IMR-90 (cell line): ENCODE measurements around the gene ABHD3. TPM values are rescaled to one million over a fixed set of nuclear protein-coding genes. Genes with fewer than 3 reads are reported as not detected.

Experiments used
- ATAC-seq: fragments of 200-7000 bp; cut with Tn5 transposase; 2 replicates; pipeline ENCODE4 v1.9.1; 2020; ENCODE audit warnings: low read depth, mild to moderate bottlenecking, moderate library complexity
- BruUV-seq: library from RNA; stranded (reverse); fragments of 400-500 nt; replicated peaks from 2 replicates; lab custom pipeline; 2021; lab: Mats Ljungman, UMichigan
- CTCF ChIA-PET: fragments of 300-600 bp; formaldehyde crosslinking; extraction: SDS; loops from one replicate; lab custom pipeline; 2021; ENCODE audit warnings: antibody characterized with exemption; lab: Yijun Ruan, JAX
- POLR2A ChIA-PET: fragments of 300-600 bp; sonication (Branson Sonifier 250); formaldehyde crosslinking; loops from one replicate; lab custom pipeline; 2022; ENCODE audit warnings: antibody characterized with exemption; ENCODE audit not compliant: unreplicated experiment; lab: Charles Lee
- DNase-seq: peaks from one replicate; pipeline ENCODE4 v3.0.0; 2013
- H2AFZ ChIP-seq: replicated peaks from 2 replicates; pipeline ENCODE3; 2013; ENCODE audit warnings: low read length, mild to moderate bottlenecking; ENCODE audit not compliant: poor library complexity
- H2AK5ac ChIP-seq: 2 replicates; pipeline ENCODE4 v1.6.1; 2013; ENCODE audit warnings: low read depth, low read length, inconsistent platforms
- H2AK9ac ChIP-seq: replicated peaks from 2 replicates; pipeline ENCODE3; 2013; ENCODE audit warnings: mild to moderate bottlenecking, low read depth, low read length, moderate library complexity; ENCODE audit not compliant: poor library complexity
- H2BK120ac ChIP-seq: 2 replicates; pipeline ENCODE4 v1.6.1; 2013; ENCODE audit warnings: low read depth, low read length, inconsistent platforms
- H2BK15ac ChIP-seq: 3 replicates; pipeline ENCODE4 v1.6.1; 2013; ENCODE audit warnings: low read depth, low read length, inconsistent platforms
- H2BK20ac ChIP-seq: 2 replicates; pipeline ENCODE4 v1.6.1; 2013; ENCODE audit warnings: low read depth, mild to moderate bottlenecking, inconsistent platforms, low read length, moderate library complexity
- H2BK5ac ChIP-seq: 2 replicates; pipeline ENCODE4 v1.6.1; 2013; ENCODE audit warnings: mild to moderate bottlenecking, low read depth, low read length, inconsistent platforms; ENCODE audit not compliant: poor library complexity, severe bottlenecking
- H3K14ac ChIP-seq: replicated peaks from 2 replicates; pipeline ENCODE4 v1.6.1; 2013; ENCODE audit warnings: low read depth, low read length, inconsistent platforms
- H3K18ac ChIP-seq: 2 replicates; pipeline ENCODE4 v1.6.1; 2013; ENCODE audit warnings: low read depth, low read length, control low read depth
- H3K23ac ChIP-seq: 2 replicates; pipeline ENCODE4 v1.6.1; 2013; ENCODE audit warnings: low read depth, low read length, inconsistent platforms
- H3K27ac ChIP-seq: 2 replicates; pipeline ENCODE4 v1.5.1; 2013; ENCODE audit warnings: mild to moderate bottlenecking, control low read depth, low read length; ENCODE audit not compliant: insufficient read depth
- H3K27me3 ChIP-seq: 2 replicates; pipeline ENCODE4 v1.6.1; 2013; ENCODE audit warnings: low read length; ENCODE audit not compliant: control insufficient read depth, insufficient read depth
- H3K36me3 ChIP-seq: 2 replicates; pipeline ENCODE4 v1.6.1; 2013; ENCODE audit warnings: low read length, mixed read lengths; ENCODE audit not compliant: control insufficient read depth, insufficient read depth
- H3K4ac ChIP-seq: 2 replicates; pipeline ENCODE4 v1.6.1; 2013; ENCODE audit warnings: low read depth, low read length, inconsistent platforms
- H3K4me1 ChIP-seq: 2 replicates; pipeline ENCODE4 v1.6.1; 2013; ENCODE audit warnings: low read length, mixed read lengths; ENCODE audit not compliant: control insufficient read depth, insufficient read depth
- H3K4me2 ChIP-seq: 2 replicates; pipeline ENCODE4 v1.6.1; 2013; ENCODE audit warnings: low read depth, mild to moderate bottlenecking, control low read depth, low read length, moderate library complexity
- H3K4me3 ChIP-seq: 2 replicates; pipeline ENCODE4 v1.5.1; 2013; ENCODE audit warnings: low read depth, mild to moderate bottlenecking, control low read depth, low read length, moderate library complexity; ENCODE audit not compliant: insufficient read depth
- H3K56ac ChIP-seq: 2 replicates; pipeline ENCODE4 v1.6.1; 2013; ENCODE audit warnings: low read length, inconsistent platforms; ENCODE audit not compliant: insufficient read depth; ENCODE audit errors: extremely low read depth
- H3K79me1 ChIP-seq, 2 experiments: 2 replicates each; pipeline ENCODE4 v1.6.1; 2013; ENCODE audit warnings: low read length in 2 of 2, inconsistent platforms in 1 of 2, low read depth in 1 of 2
- H3K9ac ChIP-seq: 2 replicates; pipeline ENCODE4 v1.6.1; 2013; ENCODE audit warnings: low read depth, low read length, control low read depth
- H3K9me1 ChIP-seq: 2 replicates; pipeline ENCODE4 v1.6.1; 2013; ENCODE audit warnings: low read length, inconsistent platforms; ENCODE audit not compliant: insufficient read depth
- H3K9me3 ChIP-seq: 2 replicates; pipeline ENCODE4 v1.6.1; 2013; ENCODE audit warnings: low read length; ENCODE audit not compliant: control insufficient read depth, insufficient read depth
- H4K20me1 ChIP-seq: 2 replicates; pipeline ENCODE4 v1.6.1; 2013; ENCODE audit warnings: low read length, inconsistent platforms; ENCODE audit not compliant: insufficient read depth
- H4K5ac ChIP-seq: 2 replicates; pipeline ENCODE4 v1.6.1; 2013; ENCODE audit warnings: mild to moderate bottlenecking, low read depth, low read length, control low read depth
- H4K8ac ChIP-seq, 2 experiments: 2 replicates each; pipeline ENCODE4 v1.6.1; 2013; ENCODE audit warnings: low read depth in 2 of 2, low read length in 2 of 2, control low read depth in 1 of 2, inconsistent platforms in 1 of 2
- H4K91ac ChIP-seq: 2 replicates; pipeline ENCODE4 v1.6.1; 2013; ENCODE audit warnings: low read depth, low read length, inconsistent platforms; ENCODE audit not compliant: insufficient read depth
- FOS ChIP-seq: fragments of 150-350 bp; IDR thresholded peaks from 2 replicates; pipeline ENCODE4 v1.6.1; 2016; ENCODE audit warnings: low read depth, low read length
- MAFK ChIP-seq: IDR thresholded peaks from 2 replicates; pipeline ENCODE4 v1.6.1; 2012; ENCODE audit warnings: low read depth, low read length, improper control_type of control experiment
- MAZ ChIP-seq: IDR thresholded peaks from 2 replicates; pipeline ENCODE4 v1.6.1; 2012; ENCODE audit warnings: low read depth, mild to moderate bottlenecking, low read length, improper control_type of control experiment, moderate library complexity, borderline replicate concordance
- SMC3 ChIP-seq: fragments of 150-350 bp; IDR thresholded peaks from 2 replicates; pipeline ENCODE4 v1.6.1; 2016; ENCODE audit warnings: low read depth, mild to moderate bottlenecking, antibody characterized with exemption, low read length, moderate library complexity
- WGBS, 2 experiments: methylation state at CpG; one replicate each; pipeline versions ENCODE4 v1.1.5 to v1.1.7; 2013; ENCODE audit warnings: missing lambda C conversion rate in 2 of 2; ENCODE audit not compliant: insufficient read length in 1 of 2; ENCODE audit errors: extremely low coverage in 2 of 2; 5-methylcytosine and 5-hydroxymethylcytosine counted together
- dilution Hi-C: fragments of 300-500 bp; cut with HindIII; formaldehyde crosslinking; loops from one replicate; pipeline ENCODE4 v1.14.3; 2018; ENCODE audit warnings: low sequenced_read_pairs; ENCODE audit not compliant: unreplicated experiment
- in situ Hi-C: fragments of 300-500 bp; cut with MboI; formaldehyde crosslinking; loops from 3 replicates; pipeline ENCODE4 v1.14.3; 2019; ENCODE audit warnings: low sequenced_read_pairs, inconsistent platforms, mixed read lengths
- intact Hi-C: fragments of 100-400 bp; cut with micrococcal nuclease; formaldehyde crosslinking; loops from 2 replicates; pipeline ENCODE4 v1.10.0; 2022
- polyA plus RNA-seq, 3 experiments: library from polyadenylated mRNA; depleted of rRNA; stranded (reverse); fragments of >200 nt; gene quantifications; 2 replicates each; pipeline ENCODE4 v1.2.3, GENCODE V29; 2012; ENCODE audit warnings: low replicate concordance in 1 of 3
- total RNA-seq: library from RNA; depleted of rRNA; stranded (reverse); fragments of >200 nt; gene quantifications from 2 replicates; pipeline ENCODE4 v1.2.3, GENCODE V29; 2012

Gene ABHD3
- total and polyA plus RNA-seq, 2 of the 4 experiments (the other 2 are of a cell fraction), result 4.5 to 5.5 TPM

- no peak overlapping the region for H3K4ac ChIP-seq
- H3K23ac ChIP-seq, result no peak overlapping the region
- BruUV-seq, result no TSS peak
- intact Hi-C loops (no loop called here), in situ Hi-C loops (no loop called here), dilution Hi-C loops (no loop called here)
- no peak overlapping the region for H3K27ac ChIP-seq
- no peak overlapping the region for H3K4me2 ChIP-seq
- H4K91ac ChIP-seq, result no peak overlapping the region
- H3K56ac ChIP-seq, result no peak overlapping the region
- ChIA-PET POLR2A (no interaction called here), CTCF (no interaction called here)
- no peak overlapping the region for H3K18ac ChIP-seq
- peaks cover 3% of the 10 kb centered on the region; the same call in 1 of the 2 replicates for H3K4me1 ChIP-seq
- no peaks in the 10 kb centered on the region for H4K20me1 ChIP-seq
- H3K14ac ChIP-seq, result no peak overlapping the region
- no peak overlapping the region for H2AK9ac ChIP-seq
- no peak overlapping the region for H2AFZ ChIP-seq
- no peak overlapping the region for H2BK20ac ChIP-seq
- 97% methylated on average over 3 of the region's 4 CpGs; no CpG with 5 or more reads in 1 of the 2 experiments for WGBS, 2 experiments
- no peaks in the 10 kb centered on the region for H3K36me3 ChIP-seq
- H3K79me1 ChIP-seq, result no peaks in the 10 kb centered on the region
- H2AK5ac ChIP-seq, result no peak overlapping the region
- no peaks in the 10 kb centered on the region; the same call in 1 of the 2 replicates for H3K9me1 ChIP-seq
- no peak overlapping the region for H4K5ac ChIP-seq
- H3K9me3 ChIP-seq, result no peaks in the 10 kb centered on the region
- DNase-seq (no peak), ATAC-seq (no peak)
- TF ChIP-seq SMC3 (no peak), MAFK (no peak), MAZ (no peak), FOS (no peak)
- H3K9ac ChIP-seq, result no peak overlapping the region
- H3K27me3 ChIP-seq, result no peaks in the 10 kb centered on the region
- no peak overlapping the region for H4K8ac ChIP-seq
- H2BK5ac ChIP-seq, result no peak overlapping the region
- H3K4me3 ChIP-seq, result no peak overlapping the region
- no peak overlapping the region for H2BK15ac ChIP-seq
- no peak overlapping the region for H2BK120ac ChIP-seq
Measured at GRCh38 chr18:21652073-21652472, 52.5 kb downstream of the ABHD3 start.
